ENCODE results near the gene CYP19A1. TPM values are rescaled to one million over a fixed set of nuclear protein-coding genes. Genes with fewer than 3 reads are reported as not detected.
A peak's percentile ranks its signal among the peaks of the same experiment; 100 is the strongest.

Gene CYP19A1
- total RNA-seq, 1 donor from 2014 or later, result 0.95 TPM

- ATAC-seq, result no peak
- intact Hi-C loops (cut with DNase I), result no loop called here
- H3K27ac ChIP-seq, result no peak overlapping the region
Measured at GRCh38 chr15:51320843-51321242, 17.6 kb downstream of the CYP19A1 start.

GRCh38 chr15:51319539-51319938 lies 18.9 kb downstream of the CYP19A1 start:
- ATAC-seq (no peak), DNase-seq (no peak)
- H3K4me3 ChIP-seq, result no peak overlapping the region
- TF ChIP-seq CTCF (IDR thresholded peaks at IDR 0.05), result no peak
- H3K9me3 ChIP-seq, result no peaks in the 10 kb centered on the region
- H3K36me3 ChIP-seq, result no peaks in the 10 kb centered on the region
- H3K4me1 ChIP-seq, result peaks cover 20% of the 10 kb centered on the region
- intact Hi-C loops (cut with DNase I), result no loop called here
- H3K27ac ChIP-seq, result no peak overlapping the region
- H3K27me3 ChIP-seq (ENCODE audit: low read depth), result no peaks in the 10 kb centered on the region

More at GRCh38 chr15:51320843-51321242, 17.6 kb downstream of the CYP19A1 start:
- H3K36me3 ChIP-seq, result no peaks in the 10 kb centered on the region
- H3K4me3 ChIP-seq, result no peak overlapping the region
- H3K27me3 ChIP-seq (ENCODE audit: low read depth), result no peaks in the 10 kb centered on the region
- H3K4me1 ChIP-seq, result peaks cover 20% of the 10 kb centered on the region
- TF ChIP-seq CTCF (IDR thresholded peaks at IDR 0.05), result no peak
- DNase-seq, result no peak
- H3K9me3 ChIP-seq, result no peaks in the 10 kb centered on the region

GRCh38 chr15:51318382-51319150 lies 19.8 kb downstream of the CYP19A1 start:
- peak; percentile 27 to 40 for ATAC-seq
- H3K27me3 ChIP-seq (ENCODE audit: low read depth), result no peaks in the 10 kb centered on the region
- intact Hi-C loops (cut with DNase I), result no loop called here
- no peaks in the 10 kb centered on the region for H3K36me3 ChIP-seq
- no peak overlapping the region for H3K4me3 ChIP-seq
- no peak for TF ChIP-seq CTCF (IDR thresholded peaks at IDR 0.05)
- H3K27ac ChIP-seq, result peak overlapping the region; percentile 36
- DNase-seq, result no peak
- peaks cover 19% of the 10 kb centered on the region for H3K4me1 ChIP-seq
- H3K9me3 ChIP-seq, result no peaks in the 10 kb centered on the region

GRCh38 chr15:51316636-51317035 lies 21.8 kb downstream of the CYP19A1 start:
- no peak for TF ChIP-seq CTCF (IDR thresholded peaks at IDR 0.05)
- Histone ChIP-seq H3K4me1 (peaks cover 2% of the 10 kb centered on the region), H3K27ac (no peak overlapping the region), H3K27me3 (ENCODE audit: low read depth) (no peaks in the 10 kb centered on the region), H3K4me3 (no peak overlapping the region), H3K36me3 (no peaks in the 10 kb centered on the region), H3K9me3 (no peaks in the 10 kb centered on the region)
- intact Hi-C loops (cut with DNase I), result no loop called here
- DNase-seq (no peak), ATAC-seq (no peak)

- no peaks in the 10 kb centered on the region for H3K27me3 ChIP-seq (ENCODE audit: low read depth)
- no peak for ATAC-seq
Measured at GRCh38 chr15:51315726-51316125, 22.7 kb downstream of the CYP19A1 start.

More at GRCh38 chr15:51315726-51316125, 22.7 kb downstream of the CYP19A1 start:
- intact Hi-C loops (cut with DNase I), result no loop called here
- no peak overlapping the region for H3K27ac ChIP-seq
- H3K4me3 ChIP-seq, result no peak overlapping the region
- DNase-seq, result no peak
- H3K9me3 ChIP-seq, result no peaks in the 10 kb centered on the region
- TF ChIP-seq CTCF (IDR thresholded peaks at IDR 0.05), result no peak
- no peaks in the 10 kb centered on the region for H3K36me3 ChIP-seq
- H3K4me1 ChIP-seq, result no peaks in the 10 kb centered on the region

Measured in lower lobe of right lung (tissue), 2 donors.